ENCODE results near the gene NINJ2. TPM values are rescaled to one million over a fixed set of nuclear protein-coding genes. Genes with fewer than 3 reads are reported as not detected.
A peak's percentile ranks its signal among the peaks of the same experiment; 100 is the strongest.

The NINJ2 gene
- total RNA-seq, 2 experiments from 2014 or later, result 1.4 to 1.9 TPM

GRCh38 chr12:541676-542324 is 121.4 kb downstream of the NINJ2 start:
- H3K4me1 Mint-ChIP-seq, result peaks cover 20% of the 10 kb centered on the region

GRCh38 chr12:539540-540310 is 123.5 kb downstream of the NINJ2 start:
- peaks cover 20% of the 10 kb centered on the region for H3K4me1 Mint-ChIP-seq
- no peaks in the 10 kb centered on the region for H3K9me3 Mint-ChIP-seq
- no peaks in the 10 kb centered on the region for H3K36me3 Mint-ChIP-seq
- no peak overlapping the region for H3K27ac Mint-ChIP-seq
- H3K4me3 Mint-ChIP-seq, result no peak overlapping the region
- no peak for DNase-seq
- peaks cover 18% of the 10 kb centered on the region for H3K27me3 Mint-ChIP-seq

More at GRCh38 chr12:541676-542324, 121.4 kb downstream of the NINJ2 start:
- Mint-ChIP-seq H3K9me3 (no peaks in the 10 kb centered on the region), H3K27ac (no peak overlapping the region), H3K4me3 (no peak overlapping the region), H3K27me3 (peaks cover 30% of the 10 kb centered on the region), H3K36me3 (no peaks in the 10 kb centered on the region)
- DNase-seq, result no peak

GRCh38 chr12:538731-539539 is 124.3 kb downstream of the NINJ2 start:
- Mint-ChIP-seq H3K36me3 (no peaks in the 10 kb centered on the region), H3K9me3 (no peaks in the 10 kb centered on the region), H3K27ac (no peak overlapping the region), H3K4me3 (peak overlapping the region; percentile 16), H3K27me3 (peaks cover 14% of the 10 kb centered on the region), H3K4me1 (peaks cover 21% of the 10 kb centered on the region)
- DNase-seq, result no peak

- Mint-ChIP-seq H3K4me3 (no peak overlapping the region), H3K9me3 (no peaks in the 10 kb centered on the region), H3K4me1 (peaks cover 21% of the 10 kb centered on the region), H3K36me3 (no peaks in the 10 kb centered on the region), H3K27me3 (peaks cover 10% of the 10 kb centered on the region), H3K27ac (no peak overlapping the region)
- no peak for DNase-seq
These were observed 125.5 kb downstream of the NINJ2 start for GRCh38 chr12:537772-538171.

GRCh38 chr12:536751-537245 is 126.4 kb downstream of the NINJ2 start:
- no peak overlapping the region for H3K4me3 Mint-ChIP-seq
- H3K27ac Mint-ChIP-seq, result no peak overlapping the region
- H3K9me3 Mint-ChIP-seq, result peaks cover 7% of the 10 kb centered on the region
- peaks cover 18% of the 10 kb centered on the region for H3K4me1 Mint-ChIP-seq
- peaks cover 5% of the 10 kb centered on the region for H3K27me3 Mint-ChIP-seq
- peaks cover 5% of the 10 kb centered on the region for H3K36me3 Mint-ChIP-seq
- no peak for DNase-seq

- H3K9me3 Mint-ChIP-seq, result peaks cover 7% of the 10 kb centered on the region
- H3K27ac Mint-ChIP-seq, result no peak overlapping the region
- peaks cover 17% of the 10 kb centered on the region for H3K4me1 Mint-ChIP-seq
- H3K36me3 Mint-ChIP-seq, result peaks cover 5% of the 10 kb centered on the region
- DNase-seq, result no peak
- H3K4me3 Mint-ChIP-seq, result no peak overlapping the region
- peaks cover 3% of the 10 kb centered on the region for H3K27me3 Mint-ChIP-seq
These were observed 127.8 kb downstream of the NINJ2 start for GRCh38 chr12:535396-535795.

- Mint-ChIP-seq H3K36me3 (peaks cover 5% of the 10 kb centered on the region), H3K9me3 (peaks cover 7% of the 10 kb centered on the region), H3K4me3 (no peak overlapping the region), H3K27me3 (no peaks in the 10 kb centered on the region), H3K27ac (no peak overlapping the region), H3K4me1 (peaks cover 7% of the 10 kb centered on the region)
- DNase-seq, result no peak
These were observed 129.0 kb downstream of the NINJ2 start for GRCh38 chr12:534216-534615.

GRCh38 chr12:533718-534117 is 129.5 kb downstream of the NINJ2 start:
- DNase-seq, result no peak
- Mint-ChIP-seq H3K27ac (no peak overlapping the region), H3K36me3 (peaks cover 5% of the 10 kb centered on the region), H3K27me3 (no peaks in the 10 kb centered on the region), H3K9me3 (peaks cover 7% of the 10 kb centered on the region), H3K4me3 (no peak overlapping the region), H3K4me1 (peaks cover 2% of the 10 kb centered on the region)

GRCh38 chr12:532908-533565 is 130.2 kb downstream of the NINJ2 start:
- H3K27ac Mint-ChIP-seq, result no peak overlapping the region
- H3K9me3 Mint-ChIP-seq, result peaks cover 7% of the 10 kb centered on the region
- H3K27me3 Mint-ChIP-seq, result no peaks in the 10 kb centered on the region
- no peak for DNase-seq
- peaks cover 5% of the 10 kb centered on the region for H3K36me3 Mint-ChIP-seq
- H3K4me1 Mint-ChIP-seq, result peaks cover 1% of the 10 kb centered on the region
- no peak overlapping the region for H3K4me3 Mint-ChIP-seq

- Mint-ChIP-seq H3K27ac (no peak overlapping the region), H3K36me3 (peaks cover 5% of the 10 kb centered on the region), H3K4me3 (no peak overlapping the region), H3K9me3 (peaks cover 7% of the 10 kb centered on the region), H3K27me3 (no peaks in the 10 kb centered on the region), H3K4me1 (peaks cover 1% of the 10 kb centered on the region)
- no peak for DNase-seq
These were observed 131.2 kb downstream of the NINJ2 start for GRCh38 chr12:531951-532585.

GRCh38 chr12:530821-531220 is 132.4 kb downstream of the NINJ2 start:
- Mint-ChIP-seq H3K27ac (no peak overlapping the region), H3K36me3 (peaks cover 5% of the 10 kb centered on the region), H3K9me3 (peaks cover 7% of the 10 kb centered on the region), H3K4me3 (no peak overlapping the region), H3K4me1 (peaks cover 1% of the 10 kb centered on the region), H3K27me3 (no peaks in the 10 kb centered on the region)
- DNase-seq, result no peak

- DNase-seq, result no peak
- Mint-ChIP-seq H3K36me3 (peaks cover 5% of the 10 kb centered on the region), H3K27ac (no peak overlapping the region), H3K27me3 (no peaks in the 10 kb centered on the region), H3K4me1 (peaks cover 1% of the 10 kb centered on the region), H3K4me3 (no peak overlapping the region), H3K9me3 (peaks cover 7% of the 10 kb centered on the region)
These were observed 132.9 kb downstream of the NINJ2 start for GRCh38 chr12:530308-530707.

GRCh38 chr12:527729-528128 is 135.5 kb downstream of the NINJ2 start:
- no peaks in the 10 kb centered on the region for H3K4me1 Mint-ChIP-seq
- H3K27me3 Mint-ChIP-seq, result no peaks in the 10 kb centered on the region
- H3K36me3 Mint-ChIP-seq, result peaks cover 5% of the 10 kb centered on the region
- H3K9me3 Mint-ChIP-seq, result peaks cover 7% of the 10 kb centered on the region
- no peak overlapping the region for H3K27ac Mint-ChIP-seq
- no peak overlapping the region for H3K4me3 Mint-ChIP-seq
- DNase-seq, result no peak

GRCh38 chr12:527241-527640 is 136.0 kb downstream of the NINJ2 start:
- Mint-ChIP-seq H3K27ac (no peak overlapping the region), H3K9me3 (peaks cover 4% of the 10 kb centered on the region), H3K4me1 (no peaks in the 10 kb centered on the region), H3K36me3 (peaks cover 4% of the 10 kb centered on the region), H3K27me3 (no peaks in the 10 kb centered on the region), H3K4me3 (no peak overlapping the region)
- no peak for DNase-seq

All from activated naive CD8-positive, alpha-beta T cell treated with anti-CD3 and anti-CD28 coated beads for 36 hours (primary cell).